Hepatocyte (in vitro differentiated cells): ENCODE data around the gene CLDN2. TPM values are rescaled to one million over a fixed set of nuclear protein-coding genes. Genes with fewer than 3 reads are reported as not detected.
A peak's percentile ranks its signal among the peaks of the same experiment; 100 is the strongest.

ENCODE experiments used
- DNase-seq: peaks from one replicate; pipeline ENCODE4 v3.0.0-alpha.2; 2016; ENCODE audit warnings: low spot score
- H2AFZ ChIP-seq: fragments of 200-600 bp; sonication (generic); 2 replicates; pipeline ENCODE4 v1.6.0; 2016; ENCODE audit warnings: antibody characterized with exemption, mild to moderate bottlenecking
- H3K27ac ChIP-seq: fragments of 200-600 bp; sonication (generic); 2 replicates; pipeline ENCODE4 v1.5.1; 2016; ENCODE audit warnings: mild to moderate bottlenecking
- H3K27me3 ChIP-seq: fragments of 200-600 bp; sonication (generic); 2 replicates; pipeline ENCODE4 v1.6.1; 2016
- H3K36me3 ChIP-seq: fragments of 200-600 bp; sonication (generic); replicated peaks from 2 replicates; pipeline ENCODE4 v1.5.1; 2016; ENCODE audit warnings: low read depth; ENCODE audit not compliant: insufficient read depth
- H3K4me1 ChIP-seq: fragments of 200-600 bp; sonication (generic); 2 replicates; pipeline ENCODE4 v1.5.1; 2016; ENCODE audit warnings: mild to moderate bottlenecking, moderate library complexity; ENCODE audit not compliant: insufficient read depth
- H3K4me2 ChIP-seq: fragments of 200-600 bp; sonication (generic); 2 replicates; pipeline ENCODE4 v1.6.0; 2016
- H3K4me3 ChIP-seq: fragments of 200-600 bp; sonication (generic); 2 replicates; pipeline ENCODE4 v1.5.1; 2016; ENCODE audit warnings: mild to moderate bottlenecking
- H3K79me2 ChIP-seq: fragments of 200-600 bp; sonication (generic); 2 replicates; pipeline ENCODE4 v1.6.0; 2017; ENCODE audit warnings: mild to moderate bottlenecking
- H3K9me2 ChIP-seq: fragments of 200-600 bp; sonication (generic); replicated peaks from 2 replicates; pipeline ENCODE4 v1.6.0; 2017; ENCODE audit warnings: mild to moderate bottlenecking; ENCODE audit not compliant: insufficient read depth
- H3K9me3 ChIP-seq: fragments of 200-600 bp; sonication (generic); 2 replicates; pipeline ENCODE4 v1.5.1; 2016; ENCODE audit warnings: low read depth, mild to moderate bottlenecking
- H4K20me1 ChIP-seq: fragments of 200-600 bp; sonication (generic); 2 replicates; pipeline ENCODE4 v1.6.0; 2016; ENCODE audit warnings: mild to moderate bottlenecking; ENCODE audit not compliant: insufficient read depth, poor library complexity, severe bottlenecking
- CTCF ChIP-seq: fragments of 200-600 bp; sonication (generic); IDR thresholded peaks from 2 replicates; pipeline ENCODE4 v1.5.1; 2016; ENCODE audit warnings: antibody characterized with exemption, mild to moderate bottlenecking; ENCODE audit not compliant: poor library complexity
- EZH2 ChIP-seq: fragments of 200-600 bp; sonication (generic); IDR thresholded peaks from 2 replicates; pipeline ENCODE4 v1.6.1; 2016; ENCODE audit warnings: antibody characterized with exemption, mild to moderate bottlenecking, borderline replicate concordance
- EZH2phosphoT487 ChIP-seq: fragments of 200-600 bp; sonication (generic); IDR thresholded peaks from one replicate; pipeline ENCODE4 v1.6.1; 2018; ENCODE audit warnings: antibody characterized with exemption, mild to moderate bottlenecking, low read depth, moderate library complexity; ENCODE audit not compliant: unreplicated experiment, severe bottlenecking
- WGBS: methylation state at CpG from one replicate; pipeline ENCODE4 v1.1.6; 2016; ENCODE audit warnings: low lambda C conversion rate; ENCODE audit errors: missing lambda C conversion rate; 5-methylcytosine and 5-hydroxymethylcytosine counted together
- polyA plus RNA-seq: library from polyadenylated mRNA; unstranded; fragments of >200 nt; fragmentation: Nextera tagmentation; extraction: Ambion mirVana; gene quantifications from 2 replicates; pipeline ENCODE4 v1.2.1, GENCODE V29; 2016
- total RNA-seq: library from RNA; depleted of rRNA; stranded (reverse); fragments of >200 nt; gene quantifications from 2 replicates; pipeline ENCODE4 v1.2.3, GENCODE V29; 2014

The CLDN2 gene
- total and polyA plus RNA-seq, 2 experiments from 2014 or later, result 4.9 to 5.2 TPM

GRCh38 chrX:106889468-106889867 is 30.7 kb upstream of the CLDN2 start:
- no peak overlapping the region for H3K27ac ChIP-seq
- H3K27me3 ChIP-seq, result no peaks in the 10 kb centered on the region
- H3K4me2 ChIP-seq, result no peak overlapping the region
- WGBS, result 62% methylated on average over 1 of the region's 1 CpG
- H3K4me3 ChIP-seq, result no peak overlapping the region
- no peaks in the 10 kb centered on the region for H3K79me2 ChIP-seq
- no peaks in the 10 kb centered on the region for H3K9me2 ChIP-seq
- DNase-seq, result no peak
- H2AFZ ChIP-seq, result no peak overlapping the region
- no peaks in the 10 kb centered on the region for H3K4me1 ChIP-seq
- H3K36me3 ChIP-seq, result no peaks in the 10 kb centered on the region
- no peak for TF ChIP-seq EZH2
- no peak for TF ChIP-seq EZH2phosphoT487
- H4K20me1 ChIP-seq, result no peaks in the 10 kb centered on the region
- no peaks in the 10 kb centered on the region for H3K9me3 ChIP-seq

GRCh38 chrX:106891762-106892460 is 28.3 kb upstream of the CLDN2 start:
- Histone ChIP-seq H3K27ac (no peak overlapping the region), H3K79me2 (no peaks in the 10 kb centered on the region), H3K27me3 (no peaks in the 10 kb centered on the region), H2AFZ (no peak overlapping the region), H3K4me1 (no peaks in the 10 kb centered on the region), H3K9me2 (no peaks in the 10 kb centered on the region), H3K4me2 (no peak overlapping the region), H3K36me3 (no peaks in the 10 kb centered on the region), H3K9me3 (no peaks in the 10 kb centered on the region), H4K20me1 (no peaks in the 10 kb centered on the region), H3K4me3 (no peak overlapping the region)
- 72% methylated on average over 7 of the region's 7 CpGs for WGBS
- no peak for TF ChIP-seq EZH2phosphoT487
- TF ChIP-seq EZH2, result no peak
- TF ChIP-seq CTCF, result no peak
- no peak for DNase-seq

GRCh38 chrX:106894392-106894909 is 25.8 kb upstream of the CLDN2 start:
- H4K20me1 ChIP-seq, result no peaks in the 10 kb centered on the region
- peak; percentile 79 for DNase-seq
- H3K27ac ChIP-seq, result no peak overlapping the region
- H3K79me2 ChIP-seq, result no peaks in the 10 kb centered on the region
- H3K9me2 ChIP-seq, result no peaks in the 10 kb centered on the region
- no peaks in the 10 kb centered on the region for H3K36me3 ChIP-seq
- TF ChIP-seq CTCF (peak; percentile 70), EZH2 (no peak)
- no peaks in the 10 kb centered on the region for H3K9me3 ChIP-seq
- H2AFZ ChIP-seq, result no peak overlapping the region
- no peaks in the 10 kb centered on the region for H3K4me1 ChIP-seq
- WGBS, result 24% methylated on average over 6 of the region's 6 CpGs
- H3K4me2 ChIP-seq, result no peak overlapping the region
- no peak overlapping the region for H3K4me3 ChIP-seq
- H3K27me3 ChIP-seq, result no peaks in the 10 kb centered on the region

- Histone ChIP-seq H2AFZ (no peak overlapping the region), H4K20me1 (no peaks in the 10 kb centered on the region), H3K9me2 (no peaks in the 10 kb centered on the region), H3K27ac (no peak overlapping the region), H3K4me1 (no peaks in the 10 kb centered on the region), H3K79me2 (no peaks in the 10 kb centered on the region), H3K4me3 (no peak overlapping the region), H3K9me3 (no peaks in the 10 kb centered on the region), H3K4me2 (no peak overlapping the region), H3K27me3 (no peaks in the 10 kb centered on the region), H3K36me3 (no peaks in the 10 kb centered on the region)
- WGBS, result 56% methylated on average over 3 of the region's 3 CpGs
- TF ChIP-seq EZH2, result no peak
- TF ChIP-seq EZH2phosphoT487, result no peak
- TF ChIP-seq CTCF, result no peak
- peak; percentile 47 for DNase-seq
Measured at GRCh38 chrX:106894978-106895452, 25.2 kb upstream of the CLDN2 start.
